Adrenal gland (tissue), 5 donors: ENCODE results near the gene COL5A1.

ENCODE experiments used
- POLR2A ChIP-seq, 2 donors: fragments of 450-650 bp; IDR thresholded peaks; one replicate each; pipeline ENCODE4 v1.6.1; 2017; ENCODE audit warnings: antibody characterized with exemption in 2 of 2, mild to moderate bottlenecking in 2 of 2, moderate library complexity in 1 of 2
- TF ChIP-seq, protein P1 (sequence below), 6 experiments: fragments of 450-650 bp in 4 of 6; fragments of 200-600 bp in 2 of 6; sonication (generic) in 1 of 6; IDR thresholded peaks; 1 replicate in 5 of 6; 2 replicates in 1 of 6; pipeline versions ENCODE4 v1.5.1 to v1.8.0; 2016 to 2021; ENCODE audit warnings: antibody characterized with exemption in 6 of 6, mild to moderate bottlenecking in 2 of 6, moderate library complexity in 1 of 6
- donor health status: DM: no; HTN: no; CAD: no.

DNA sequence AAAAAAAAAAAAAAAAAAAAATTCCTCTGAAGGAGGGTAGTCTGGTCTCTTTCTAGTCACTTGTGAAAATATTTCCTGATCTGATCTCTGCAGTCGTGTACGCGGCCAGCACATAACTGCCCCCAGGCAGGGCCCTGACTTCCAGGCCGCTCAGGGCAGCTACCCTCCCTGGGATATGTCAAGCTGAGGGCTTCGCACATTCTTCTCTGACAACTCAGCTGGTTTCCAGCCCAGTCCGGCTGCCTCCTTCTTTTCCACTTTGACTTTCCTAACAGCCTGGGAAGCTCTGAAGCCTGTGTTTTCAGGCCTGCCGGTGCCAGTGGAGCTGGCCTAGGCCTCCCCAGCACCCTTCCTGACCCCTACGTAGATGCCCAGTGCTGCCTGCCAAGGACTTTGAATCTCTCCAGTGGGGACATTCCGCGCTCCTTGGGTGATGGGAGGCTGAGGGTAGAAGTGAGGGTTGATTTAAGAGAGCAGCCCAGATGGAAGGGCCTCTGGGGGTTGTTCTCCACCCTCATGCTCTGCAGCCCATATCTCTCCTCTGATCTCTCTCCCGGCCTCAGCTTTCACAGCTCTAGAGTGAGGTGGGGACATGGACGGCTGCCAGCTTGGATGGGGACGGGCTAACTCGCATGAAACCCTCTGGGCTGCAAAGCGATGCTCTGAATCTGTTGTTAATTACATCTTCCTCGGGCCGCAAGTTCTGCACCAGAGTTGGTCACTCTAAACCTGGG, 20.7 kb downstream of the COL5A1 start:
- TF ChIP-seq, protein P1, sequence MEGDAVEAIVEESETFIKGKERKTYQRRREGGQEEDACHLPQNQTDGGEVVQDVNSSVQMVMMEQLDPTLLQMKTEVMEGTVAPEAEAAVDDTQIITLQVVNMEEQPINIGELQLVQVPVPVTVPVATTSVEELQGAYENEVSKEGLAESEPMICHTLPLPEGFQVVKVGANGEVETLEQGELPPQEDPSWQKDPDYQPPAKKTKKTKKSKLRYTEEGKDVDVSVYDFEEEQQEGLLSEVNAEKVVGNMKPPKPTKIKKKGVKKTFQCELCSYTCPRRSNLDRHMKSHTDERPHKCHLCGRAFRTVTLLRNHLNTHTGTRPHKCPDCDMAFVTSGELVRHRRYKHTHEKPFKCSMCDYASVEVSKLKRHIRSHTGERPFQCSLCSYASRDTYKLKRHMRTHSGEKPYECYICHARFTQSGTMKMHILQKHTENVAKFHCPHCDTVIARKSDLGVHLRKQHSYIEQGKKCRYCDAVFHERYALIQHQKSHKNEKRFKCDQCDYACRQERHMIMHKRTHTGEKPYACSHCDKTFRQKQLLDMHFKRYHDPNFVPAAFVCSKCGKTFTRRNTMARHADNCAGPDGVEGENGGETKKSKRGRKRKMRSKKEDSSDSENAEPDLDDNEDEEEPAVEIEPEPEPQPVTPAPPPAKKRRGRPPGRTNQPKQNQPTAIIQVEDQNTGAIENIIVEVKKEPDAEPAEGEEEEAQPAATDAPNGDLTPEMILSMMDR (IDR thresholded peaks at IDR 0.05) = no peak
- TF ChIP-seq POLR2A (IDR thresholded peaks at IDR 0.05) = no peak
